ENCODE data around the gene COL9A1. TPM values are rescaled to one million over a fixed set of nuclear protein-coding genes. Genes with fewer than 3 reads are reported as not detected.

Gene COL9A1
- total RNA-seq, 2 donors from 2014 or later, result not detected

- H3K4me3 ChIP-seq, result no peak overlapping the region
- H3K4me1 ChIP-seq (ENCODE audit: control insufficient read depth in 1 of 2, low read depth in 2 of 2), result no peaks in the 10 kb centered on the region
- no peaks in the 10 kb centered on the region for H3K27me3 ChIP-seq (replicated peaks; ENCODE audit: insufficient read depth)
- H3K27ac ChIP-seq, result no peak overlapping the region
- DNase-seq (ENCODE audit: low spot score), result no peak
- no peaks in the 10 kb centered on the region for H3K36me3 ChIP-seq
- TF ChIP-seq CTCF (IDR thresholded peaks at IDR 0.05), result no peak
- H3K9me3 ChIP-seq, result no peaks in the 10 kb centered on the region
- no peak for ATAC-seq (ENCODE audit: insufficient number of reproducible peaks, low FRiP score, low read depth)
These were observed 60.9 kb downstream of the COL9A1 start for GRCh38 chr6:70241991-70242420.

GRCh38 chr6:70241031-70241430, 61.9 kb downstream of the COL9A1 start:
- Histone ChIP-seq H3K36me3 (no peaks in the 10 kb centered on the region), H3K27me3 (replicated peaks; ENCODE audit: insufficient read depth) (no peaks in the 10 kb centered on the region), H3K9me3 (no peaks in the 10 kb centered on the region), H3K4me1 (ENCODE audit: control insufficient read depth in 1 of 2, low read depth in 2 of 2) (no peaks in the 10 kb centered on the region), H3K4me3 (no peak overlapping the region), H3K27ac (no peak overlapping the region)
- no peak for TF ChIP-seq CTCF (IDR thresholded peaks at IDR 0.05)
- no peak for ATAC-seq (ENCODE audit: insufficient number of reproducible peaks, low FRiP score, low read depth)
- DNase-seq (ENCODE audit: low spot score), result no peak

- no peak overlapping the region for H3K27ac ChIP-seq
- H3K4me1 ChIP-seq (ENCODE audit: control insufficient read depth in 1 of 2, low read depth in 2 of 2), result no peaks in the 10 kb centered on the region
- ATAC-seq (ENCODE audit: insufficient number of reproducible peaks, low FRiP score, low read depth), result no peak
- H3K4me3 ChIP-seq, result no peak overlapping the region
- no peaks in the 10 kb centered on the region for H3K27me3 ChIP-seq (replicated peaks; ENCODE audit: insufficient read depth)
- no peak for DNase-seq (ENCODE audit: low spot score)
- no peaks in the 10 kb centered on the region for H3K9me3 ChIP-seq
- no peaks in the 10 kb centered on the region for H3K36me3 ChIP-seq
- no peak for TF ChIP-seq CTCF (IDR thresholded peaks at IDR 0.05)
These were observed 66.5 kb downstream of the COL9A1 start for GRCh38 chr6:70236343-70236742.

GRCh38 chr6:70234561-70235236, 68.2 kb downstream of the COL9A1 start:
- ATAC-seq (ENCODE audit: insufficient number of reproducible peaks, low FRiP score, low read depth) (no peak), DNase-seq (ENCODE audit: low spot score) (no peak)
- Histone ChIP-seq H3K4me3 (no peak overlapping the region), H3K9me3 (no peaks in the 10 kb centered on the region), H3K27me3 (replicated peaks; ENCODE audit: insufficient read depth) (no peaks in the 10 kb centered on the region), H3K27ac (no peak overlapping the region), H3K4me1 (ENCODE audit: control insufficient read depth in 1 of 2, low read depth in 2 of 2) (no peaks in the 10 kb centered on the region), H3K36me3 (no peaks in the 10 kb centered on the region)
- TF ChIP-seq CTCF (IDR thresholded peaks at IDR 0.05), result no peak

- Histone ChIP-seq H3K27me3 (replicated peaks; ENCODE audit: insufficient read depth) (no peaks in the 10 kb centered on the region), H3K9me3 (no peaks in the 10 kb centered on the region), H3K4me1 (ENCODE audit: control insufficient read depth in 1 of 2, low read depth in 2 of 2) (no peaks in the 10 kb centered on the region), H3K27ac (no peak overlapping the region), H3K36me3 (no peaks in the 10 kb centered on the region), H3K4me3 (no peak overlapping the region)
- no peak for DNase-seq (ENCODE audit: low spot score)
- ATAC-seq (ENCODE audit: insufficient number of reproducible peaks, low FRiP score, low read depth), result no peak
- TF ChIP-seq CTCF (IDR thresholded peaks at IDR 0.05), result no peak
These were observed 71.6 kb downstream of the COL9A1 start for GRCh38 chr6:70231311-70231710.
